Panc1 (cell line): Measurements from ENCODE around the gene TTLL7. TPM values are rescaled to one million over a fixed set of nuclear protein-coding genes. Genes with fewer than 3 reads are reported as not detected.

Source experiments
- ATAC-seq: fragments of 200-7000 bp; cut with Tn5 transposase; 2 replicates; pipeline ENCODE4 v1.9.1; 2020; ENCODE audit warnings: mild to moderate bottlenecking, moderate library complexity
- BruUV-seq: library from RNA; stranded (reverse); fragments of 400-500 nt; replicated peaks from 2 replicates; lab custom pipeline; 2021; lab: Mats Ljungman, UMichigan
- CTCF ChIA-PET: fragments of 300-600 bp; sonication (Branson Sonifier 250); formaldehyde crosslinking; loops from one replicate; lab custom pipeline; 2022; ENCODE audit warnings: antibody characterized with exemption; lab: Charles Lee
- POLR2A ChIA-PET: fragments of 300-600 bp; sonication (Branson Sonifier 250); formaldehyde crosslinking; loops from one replicate; lab custom pipeline; 2022; ENCODE audit warnings: antibody characterized with exemption; lab: Charles Lee
- DNase-seq: peaks from one replicate; pipeline ENCODE4 v3.0.0-alpha.2; 2010; ENCODE audit warnings: low read depth, low spot score
- H3K27ac ChIP-seq: 2 replicates; pipeline ENCODE4 v1.5.1; 2011; ENCODE audit warnings: mild to moderate bottlenecking, low read length, inconsistent platforms
- H3K27me3 ChIP-seq: fragments of 200-500 bp; sonication (Bioruptor generic); 2 replicates; pipeline ENCODE4 v1.6.0; 2014; ENCODE audit warnings: low read length, inconsistent platforms; ENCODE audit not compliant: control insufficient read depth, insufficient read depth
- H3K36me3 ChIP-seq: fragments of 200-500 bp; sonication (Bioruptor generic); 2 replicates; pipeline ENCODE4 v1.5.1; 2014; ENCODE audit warnings: inconsistent platforms, mild to moderate bottlenecking, low read length, moderate library complexity; ENCODE audit not compliant: control insufficient read depth, insufficient read depth
- H3K4me1 ChIP-seq: 2 replicates; pipeline ENCODE4 v1.5.1; 2011; ENCODE audit warnings: inconsistent platforms, mild to moderate bottlenecking, low read length, moderate library complexity; ENCODE audit not compliant: control insufficient read depth, insufficient read depth
- H3K4me3 ChIP-seq, 2 experiments: 2 replicates each; pipeline ENCODE4 v1.5.1; 2011 to 2012; ENCODE audit warnings: low read depth in 2 of 2, low read length in 2 of 2, mild to moderate bottlenecking in 2 of 2, inconsistent platforms in 1 of 2, moderate library complexity in 1 of 2
- H3K9me3 ChIP-seq: fragments of 200-500 bp; sonication (Bioruptor generic); 2 replicates; pipeline ENCODE4 v1.5.1; 2014; ENCODE audit warnings: low read depth, mild to moderate bottlenecking, inconsistent platforms, low read length, moderate library complexity; ENCODE audit not compliant: control insufficient read depth, insufficient read depth
- CTCF ChIP-seq: fragments of 450-650 bp; IDR thresholded peaks from 2 replicates; pipeline ENCODE4 v1.5.1; 2017; ENCODE audit warnings: mild to moderate bottlenecking
- POLR2AphosphoS5 ChIP-seq: IDR thresholded peaks from 2 replicates; pipeline ENCODE4 v1.6.1; 2012; ENCODE audit warnings: mild to moderate bottlenecking, low read depth, low read length, moderate library complexity
- REST ChIP-seq, 2 experiments: IDR thresholded peaks; 2 replicates each; pipeline ENCODE4 v1.6.1; 2011 to 2012; ENCODE audit warnings: low read depth in 2 of 2, control low read depth in 1 of 2, low read length in 1 of 2, mild to moderate bottlenecking in 1 of 2, moderate library complexity in 1 of 2; ENCODE audit not compliant: insufficient read depth in 1 of 2
- SIN3A ChIP-seq: IDR thresholded peaks from 2 replicates; pipeline ENCODE4 v1.6.1; 2012; ENCODE audit warnings: low read depth, mild to moderate bottlenecking, low read length, moderate library complexity, borderline replicate concordance; ENCODE audit not compliant: insufficient read depth
- TCF7L2 ChIP-seq: IDR thresholded peaks from 2 replicates; pipeline ENCODE4 v1.6.1; 2011; ENCODE audit warnings: mild to moderate bottlenecking, low read depth, low read length, inconsistent platforms
- in situ Hi-C: cut with HindIII; loops from 2 replicates; pipeline ENCODE4 v1.10.0; 2016; ENCODE audit warnings: low sequenced_read_pairs, low pct_unique_long_range_greater_than_20kb
- intact Hi-C: fragments of 100-400 bp; cut with micrococcal nuclease; formaldehyde crosslinking; loops from one replicate; pipeline ENCODE4 v1.10.0; 2022; ENCODE audit not compliant: unreplicated experiment
- total RNA-seq: library from RNA; stranded (reverse); gene quantifications from one replicate; pipeline ENCODE4 v1.2.1, GENCODE V29; 2021; ENCODE audit not compliant: unreplicated experiment

The TTLL7 gene
- total RNA-seq, 1 experiment from 2014 or later, result 31.4 TPM

- ChIA-PET CTCF (no interaction called here), POLR2A (no interaction called here)
- Histone ChIP-seq H3K4me1 (no peaks in the 10 kb centered on the region), H3K36me3 (no peaks in the 10 kb centered on the region), H3K4me3 (no peak overlapping the region), H3K9me3 (no peaks in the 10 kb centered on the region), H3K27me3 (no peaks in the 10 kb centered on the region), H3K27ac (no peak overlapping the region)
- in situ Hi-C loops (no loop called here), intact Hi-C loops (no loop called here)
- TF ChIP-seq REST (IDR thresholded peaks at IDR 0.05; ENCODE audit: insufficient read depth in 1 of 2, low read depth in 2 of 2, low read length in 1 of 2), result no peak
- TF ChIP-seq CTCF, result no peak
- no peak for TF ChIP-seq POLR2AphosphoS5
- no peak for TF ChIP-seq TCF7L2
- TF ChIP-seq SIN3A, result no peak
- ATAC-seq (no peak), DNase-seq (no peak)
- no TSS peak for BruUV-seq
Observed at GRCh38 chr1:83889707-83890106, 109.2 kb downstream of the TTLL7 start.

- H3K9me3 ChIP-seq, result no peaks in the 10 kb centered on the region
- BruUV-seq, result no TSS peak
- no peak for DNase-seq
- no peaks in the 10 kb centered on the region for H3K27me3 ChIP-seq
- ChIA-PET POLR2A (no interaction called here), CTCF (no interaction called here)
- no peaks in the 10 kb centered on the region for H3K36me3 ChIP-seq
- no peak for TF ChIP-seq REST (IDR thresholded peaks at IDR 0.05; ENCODE audit: insufficient read depth in 1 of 2, low read depth in 2 of 2, low read length in 1 of 2)
- no peak for TF ChIP-seq SIN3A
- H3K27ac ChIP-seq, result no peak overlapping the region
- in situ Hi-C loops, result no loop called here
- H3K4me1 ChIP-seq, result no peaks in the 10 kb centered on the region
- no peak overlapping the region for H3K4me3 ChIP-seq
- intact Hi-C loops, result no loop called here
- no peak for ATAC-seq
Observed at GRCh38 chr1:83887483-83887882, 111.4 kb downstream of the TTLL7 start.
